Measurements from ENCODE around the gene OR4A16. TPM values are rescaled to one million over a fixed set of nuclear protein-coding genes. Genes with fewer than 3 reads are reported as not detected.

Gene OR4A16, protein sequence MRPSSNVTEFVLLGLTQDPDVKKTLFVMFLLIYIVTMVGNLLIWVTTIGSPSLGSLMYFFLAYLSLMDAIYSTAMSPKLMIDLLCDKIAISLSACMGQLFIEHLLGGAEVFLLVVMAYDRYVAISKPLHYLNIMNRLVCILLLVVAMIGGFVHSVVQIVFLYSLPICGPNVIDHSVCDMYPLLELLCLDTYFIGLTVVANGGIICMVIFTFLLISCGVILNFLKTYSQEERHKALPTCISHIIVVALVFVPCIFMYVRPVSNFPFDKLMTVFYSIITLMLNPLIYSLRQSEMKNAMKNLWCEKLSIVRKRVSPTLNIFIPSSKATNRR
- total RNA-seq: not detected in 2 replicates

GRCh38 chr11:55342901-55343300 lies at the start of gene OR4A16:
Gene OR4A16 (plus strand): TSS chr11:55343201. CDS start chr11:55343201, 0 bp downstream.
- DNase-seq (ENCODE audit: low read depth) (no peak), FAIRE-seq (no peak)
- H3K27me3 ChIP-seq (ENCODE audit: control insufficient read depth, insufficient read depth, low read length): no peaks in the 10 kb centered on the region
- no peaks in the 10 kb centered on the region for H3K36me3 ChIP-seq (ENCODE audit: control insufficient read depth, insufficient read depth, low read length)
- TF ChIP-seq CTCF (IDR thresholded peaks at IDR 0.05; ENCODE audit: insufficient read depth, low read length, severe bottlenecking): no peak
- H3K4me3 ChIP-seq (ENCODE audit: low read depth, low read length): no peak within 1 kb of the TSS

- no peaks in the 10 kb centered on the region for H3K36me3 ChIP-seq (ENCODE audit: control insufficient read depth, insufficient read depth, low read length)
- H3K27me3 ChIP-seq (ENCODE audit: control insufficient read depth, insufficient read depth, low read length): no peaks in the 10 kb centered on the region
- no peak for TF ChIP-seq CTCF (IDR thresholded peaks at IDR 0.05; ENCODE audit: insufficient read depth, low read length, severe bottlenecking)
- no peak overlapping the region for H3K4me3 ChIP-seq (ENCODE audit: low read depth, low read length)
- DNase-seq (ENCODE audit: low read depth) (peak; percentile 13), FAIRE-seq (no peak)
These were observed 18.5 kb upstream of the OR4A16 start for GRCh38 chr11:55324500-55324899.

- DNase-seq (ENCODE audit: low read depth) (no peak), FAIRE-seq (no peak)
- H3K27me3 ChIP-seq (ENCODE audit: control insufficient read depth, insufficient read depth, low read length): no peaks in the 10 kb centered on the region
- H3K4me3 ChIP-seq (ENCODE audit: low read depth, low read length): no peak overlapping the region
- H3K36me3 ChIP-seq (ENCODE audit: control insufficient read depth, insufficient read depth, low read length): no peaks in the 10 kb centered on the region
- TF ChIP-seq CTCF (IDR thresholded peaks at IDR 0.05; ENCODE audit: insufficient read depth, low read length, severe bottlenecking): no peak
These were observed 2.3 kb downstream of the OR4A16 start for GRCh38 chr11:55345306-55345705.

DNA sequence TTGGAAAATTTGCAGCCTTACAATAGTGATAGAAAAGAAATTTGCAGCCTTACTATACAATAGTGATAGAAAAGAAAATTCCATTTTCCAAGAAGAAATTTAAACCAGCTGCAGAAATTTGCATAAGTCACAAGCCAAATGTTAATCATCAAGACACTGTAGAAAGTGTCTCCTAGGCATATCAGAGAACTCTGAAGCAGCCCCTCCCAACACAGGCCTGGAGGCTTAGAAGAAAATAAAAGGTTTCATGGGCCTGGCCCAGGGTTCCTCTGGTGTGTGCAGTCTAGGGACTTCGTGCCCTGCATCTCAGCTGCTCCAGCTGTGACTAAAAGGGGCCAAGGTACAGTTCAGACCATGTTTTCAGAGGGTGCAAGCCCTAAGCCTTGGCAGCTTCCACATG lies 6.0 kb downstream of the OR4A16 start:
- DNase-seq (ENCODE audit: low read depth) (no peak), FAIRE-seq (no peak)
- Histone ChIP-seq H3K36me3 (ENCODE audit: control insufficient read depth, insufficient read depth, low read length) (no peaks in the 10 kb centered on the region), H3K4me3 (ENCODE audit: low read depth, low read length) (no peak overlapping the region), H3K27me3 (ENCODE audit: control insufficient read depth, insufficient read depth, low read length) (no peaks in the 10 kb centered on the region)
- no peak for TF ChIP-seq CTCF (IDR thresholded peaks at IDR 0.05; ENCODE audit: insufficient read depth, low read length, severe bottlenecking)

GRCh38 chr11:55357560-55358184 lies 14.7 kb downstream of the OR4A16 start:
- Histone ChIP-seq H3K27me3 (ENCODE audit: control insufficient read depth, insufficient read depth, low read length) (no peaks in the 10 kb centered on the region), H3K4me3 (ENCODE audit: low read depth, low read length) (no peak overlapping the region), H3K36me3 (ENCODE audit: control insufficient read depth, insufficient read depth, low read length) (no peaks in the 10 kb centered on the region)
- no peak for FAIRE-seq
- peak; percentile 1 for DNase-seq (ENCODE audit: low read depth)
- no peak for TF ChIP-seq CTCF (IDR thresholded peaks at IDR 0.05; ENCODE audit: insufficient read depth, low read length, severe bottlenecking)
